Endodermal cell (in vitro differentiated cells): ENCODE measurements around the gene GLUD1. TPM values are rescaled to one million over a fixed set of nuclear protein-coding genes. Genes with fewer than 3 reads are reported as not detected.
A peak's percentile ranks its signal among the peaks of the same experiment; 100 is the strongest.

ENCODE experiments used
- DNase-seq: peaks from one replicate; pipeline ENCODE4 v3.0.0-alpha.2; 2017
- H3K27ac ChIP-seq: 2 replicates; pipeline ENCODE4 v1.5.1; 2013; ENCODE audit warnings: mild to moderate bottlenecking, low read depth, low read length, moderate library complexity
- H3K27me3 ChIP-seq: 2 replicates; pipeline ENCODE4 v1.6.1; 2013; ENCODE audit warnings: mild to moderate bottlenecking, low read length, moderate library complexity; ENCODE audit not compliant: insufficient read depth, control insufficient read depth, poor library complexity, severe bottlenecking
- H3K36me3 ChIP-seq: 2 replicates; pipeline ENCODE4 v1.7.0; 2013; ENCODE audit warnings: mild to moderate bottlenecking, low read length, moderate library complexity; ENCODE audit not compliant: control insufficient read depth, insufficient read depth
- H3K4me1 ChIP-seq: one replicate; pipeline ENCODE4 v1.7.0; 2013; ENCODE audit warnings: low read length; ENCODE audit not compliant: control insufficient read depth, insufficient read depth
- H3K4me3 ChIP-seq: 2 replicates; pipeline ENCODE4 v1.5.1; 2013; ENCODE audit warnings: mild to moderate bottlenecking, low read length, moderate library complexity
- H3K9ac ChIP-seq: 2 replicates; pipeline ENCODE4 v1.6.1; 2013; ENCODE audit warnings: mild to moderate bottlenecking, low read length, moderate library complexity; ENCODE audit not compliant: poor library complexity, severe bottlenecking; ENCODE audit errors: extremely low read depth
- H3K9me3 ChIP-seq: 2 replicates; pipeline ENCODE4 v1.6.1; 2013; ENCODE audit warnings: mild to moderate bottlenecking, low read length, moderate library complexity; ENCODE audit not compliant: control insufficient read depth
- H3K27ac Mint-ChIP-seq: 2 replicates; pipeline ENCODE4 v1.8.0; 2020; ENCODE audit warnings: mixed read lengths
- H3K27me3 Mint-ChIP-seq: 2 replicates; pipeline ENCODE4 v1.8.0; 2021; ENCODE audit warnings: mild to moderate bottlenecking, mixed read lengths; ENCODE audit not compliant: insufficient read depth
- H3K36me3 Mint-ChIP-seq: 2 replicates; pipeline ENCODE4 v1.8.0; 2020; ENCODE audit warnings: low read depth, mixed read lengths
- H3K4me1 Mint-ChIP-seq: 2 replicates; pipeline ENCODE4 v1.8.0; 2020; ENCODE audit warnings: mixed read lengths
- H3K4me3 Mint-ChIP-seq: 2 replicates; pipeline ENCODE4 v1.8.0; 2020; ENCODE audit warnings: mild to moderate bottlenecking, moderate library complexity, mixed read lengths
- H3K9me3 Mint-ChIP-seq: 2 replicates; pipeline ENCODE4 v1.8.0; 2020; ENCODE audit warnings: mild to moderate bottlenecking, mixed read lengths
- WGBS, 2 experiments: methylation state at CpG; one replicate each; pipeline versions ENCODE4 v1.1.5 to v1.1.7; 2013; ENCODE audit warnings: missing lambda C conversion rate in 2 of 2, mixed read lengths in 1 of 2; ENCODE audit not compliant: insufficient coverage in 1 of 2, insufficient read length in 1 of 2; 5-methylcytosine and 5-hydroxymethylcytosine counted together
- total RNA-seq, 2 donors: library from RNA; stranded (reverse); fragmentation: NEBNext Ultra II Directional in 1 of 2; extraction: Animal tissue kit (Norgen Biotek cat#: 25700) in 1 of 2; gene quantifications; 2 replicates in 1 of 2; 3 replicates in 1 of 2; pipeline ENCODE4 v1.2.1, GENCODE V29; 2021
- TF ChIP-seq, protein P1 (sequence below): fragments of 200-600 bp; sonication (generic); conservative IDR thresholded peaks from 2 replicates; pipeline ENCODE4 v1.5.0; 2021; ENCODE audit warnings: antibody characterized with exemption, mild to moderate bottlenecking

The GLUD1 gene
- total RNA-seq, 2 donors from 2014 or later = 104 to 107 TPM

DNA sequence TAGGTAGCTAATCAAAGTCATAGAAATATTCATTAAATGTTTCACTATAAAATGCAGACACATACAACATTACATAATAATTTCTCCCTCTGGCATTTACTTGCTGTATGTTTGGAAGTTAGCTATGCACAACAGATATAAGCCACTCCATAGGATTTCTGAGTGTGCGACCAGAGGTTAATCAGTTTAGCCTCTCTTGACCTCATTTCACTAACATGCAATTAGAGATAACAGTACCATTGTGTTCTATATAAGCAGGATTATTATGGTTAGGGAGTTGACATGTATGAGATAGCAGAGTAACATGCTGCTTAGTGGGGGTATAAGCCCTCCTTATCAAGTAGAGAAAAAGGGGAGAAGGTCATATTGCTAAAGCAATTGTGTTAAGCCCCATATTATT, 26.4 kb downstream of the GLUD1 start:
- H3K36me3 Mint-ChIP-seq = peaks cover 75% of the 10 kb centered on the region
- no peak overlapping the region for H3K9ac ChIP-seq
- H3K4me3 Mint-ChIP-seq = no peak overlapping the region
- no peaks in the 10 kb centered on the region for H3K27me3 Mint-ChIP-seq
- 78% methylated on average over 1 of the region's 1 CpG; no CpG with 5 or more reads in 1 of the 2 experiments for WGBS, 2 experiments
- no peaks in the 10 kb centered on the region for H3K27me3 ChIP-seq
- peaks cover 2% of the 10 kb centered on the region for H3K4me1 Mint-ChIP-seq
- no peaks in the 10 kb centered on the region for H3K9me3 ChIP-seq
- H3K27ac ChIP-seq = no peak overlapping the region
- H3K9me3 Mint-ChIP-seq = no peaks in the 10 kb centered on the region
- H3K36me3 ChIP-seq = peaks cover 78% of the 10 kb centered on the region
- H3K4me3 ChIP-seq = no peak overlapping the region
- TF ChIP-seq, protein P1, sequence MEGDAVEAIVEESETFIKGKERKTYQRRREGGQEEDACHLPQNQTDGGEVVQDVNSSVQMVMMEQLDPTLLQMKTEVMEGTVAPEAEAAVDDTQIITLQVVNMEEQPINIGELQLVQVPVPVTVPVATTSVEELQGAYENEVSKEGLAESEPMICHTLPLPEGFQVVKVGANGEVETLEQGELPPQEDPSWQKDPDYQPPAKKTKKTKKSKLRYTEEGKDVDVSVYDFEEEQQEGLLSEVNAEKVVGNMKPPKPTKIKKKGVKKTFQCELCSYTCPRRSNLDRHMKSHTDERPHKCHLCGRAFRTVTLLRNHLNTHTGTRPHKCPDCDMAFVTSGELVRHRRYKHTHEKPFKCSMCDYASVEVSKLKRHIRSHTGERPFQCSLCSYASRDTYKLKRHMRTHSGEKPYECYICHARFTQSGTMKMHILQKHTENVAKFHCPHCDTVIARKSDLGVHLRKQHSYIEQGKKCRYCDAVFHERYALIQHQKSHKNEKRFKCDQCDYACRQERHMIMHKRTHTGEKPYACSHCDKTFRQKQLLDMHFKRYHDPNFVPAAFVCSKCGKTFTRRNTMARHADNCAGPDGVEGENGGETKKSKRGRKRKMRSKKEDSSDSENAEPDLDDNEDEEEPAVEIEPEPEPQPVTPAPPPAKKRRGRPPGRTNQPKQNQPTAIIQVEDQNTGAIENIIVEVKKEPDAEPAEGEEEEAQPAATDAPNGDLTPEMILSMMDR = no peak
- no peak overlapping the region for H3K27ac Mint-ChIP-seq
- DNase-seq = no peak
- H3K4me1 ChIP-seq = no peaks in the 10 kb centered on the region

DNA sequence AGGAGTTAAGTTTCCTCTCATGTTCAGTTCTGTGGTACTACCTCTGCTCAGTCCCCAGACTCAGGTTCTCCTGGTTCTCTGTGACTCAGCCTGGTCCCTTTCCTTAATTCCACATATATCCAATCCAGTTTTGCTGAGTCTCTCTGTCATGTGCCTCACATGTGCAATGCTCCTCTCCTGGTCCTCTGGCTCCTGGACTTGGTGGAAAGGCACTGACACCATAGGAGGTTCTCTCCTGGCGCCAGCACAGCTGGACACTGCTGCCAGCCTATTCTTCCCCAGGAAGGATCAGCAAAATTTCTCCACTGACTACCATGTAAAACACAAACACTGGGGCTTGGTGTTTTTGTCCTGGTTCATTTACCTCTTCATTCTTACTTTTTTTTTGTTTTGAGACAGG, 27.8 kb downstream of the GLUD1 start:
- H3K27me3 ChIP-seq = no peaks in the 10 kb centered on the region
- H3K36me3 ChIP-seq = peaks cover 73% of the 10 kb centered on the region
- DNase-seq = no peak
- Mint-ChIP-seq H3K36me3 (peaks cover 72% of the 10 kb centered on the region), H3K9me3 (no peaks in the 10 kb centered on the region), H3K4me1 (peaks cover 2% of the 10 kb centered on the region), H3K27me3 (no peaks in the 10 kb centered on the region), H3K27ac (no peak overlapping the region), H3K4me3 (no peak overlapping the region)
- no peak overlapping the region for H3K9ac ChIP-seq
- TF ChIP-seq, protein P1 = no peak
- no peaks in the 10 kb centered on the region for H3K9me3 ChIP-seq
- H3K4me1 ChIP-seq = no peaks in the 10 kb centered on the region
- H3K4me3 ChIP-seq = no peak overlapping the region
- no peak overlapping the region for H3K27ac ChIP-seq
- WGBS, 2 experiments = 94% methylated on average over 1 of the region's 1 CpG; no CpG with 5 or more reads in 1 of the 2 experiments

DNA sequence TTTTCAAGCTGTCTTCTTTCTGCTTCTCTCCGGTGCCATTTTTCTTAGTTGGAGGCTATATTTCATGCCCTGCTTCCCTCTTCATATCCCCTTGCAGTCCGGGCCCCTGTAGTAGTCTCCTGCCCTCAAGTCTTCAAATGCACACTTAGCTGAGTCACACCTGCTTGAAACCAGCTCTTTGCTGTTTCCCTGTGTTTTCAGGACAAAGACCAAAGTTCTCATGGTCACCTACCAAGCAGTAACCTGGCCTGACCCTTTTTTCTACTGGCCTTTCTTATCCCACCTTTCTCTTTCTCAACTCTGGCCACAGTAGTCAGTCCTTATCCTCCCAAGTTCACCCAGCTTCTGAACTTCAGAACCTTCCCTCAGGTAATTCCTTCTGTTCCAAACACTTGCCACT, 28.5 kb downstream of the GLUD1 start:
- WGBS, 2 experiments = 90 to 100% methylated on average over 1 to 2 of the region's 2 CpGs
- no peaks in the 10 kb centered on the region for H3K9me3 Mint-ChIP-seq
- H3K4me1 Mint-ChIP-seq = peaks cover 2% of the 10 kb centered on the region
- TF ChIP-seq, protein P1 = no peak
- Histone ChIP-seq H3K27me3 (no peaks in the 10 kb centered on the region), H3K4me1 (no peaks in the 10 kb centered on the region), H3K9me3 (no peaks in the 10 kb centered on the region), H3K36me3 (peaks cover 67% of the 10 kb centered on the region), H3K4me3 (no peak overlapping the region), H3K9ac (no peak overlapping the region), H3K27ac (no peak overlapping the region)
- DNase-seq = no peak
- peaks cover 72% of the 10 kb centered on the region for H3K36me3 Mint-ChIP-seq
- H3K27me3 Mint-ChIP-seq = no peaks in the 10 kb centered on the region
- no peak overlapping the region for H3K4me3 Mint-ChIP-seq
- H3K27ac Mint-ChIP-seq = peak overlapping the region; percentile 34
